GM13977 (cell line): Measurements from ENCODE around the gene ZNF383.
"Not testable (repeated sequence)": the region's sequence is repeated elsewhere in the genome, so short reads cannot be mapped to it uniquely, and the experiment has no call there.

Source experiments
- DNase-seq: peaks from one replicate; pipeline ENCODE4 v3.0.0; 2012; ENCODE audit warnings: low spot score
- CTCF ChIP-seq: IDR thresholded peaks from 2 replicates; pipeline ENCODE4 v1.5.1; 2012; ENCODE audit warnings: mild to moderate bottlenecking, control low read depth; ENCODE audit not compliant: insufficient read depth; ENCODE audit errors: extremely low read depth, missing control alignments
- in situ Hi-C: fragments of 300-500 bp; cut with MboI; formaldehyde crosslinking; loops from one replicate; pipeline ENCODE4 v1.12.0; 2022; ENCODE audit warnings: low sequenced_read_pairs, low pct_unique_long_range_greater_than_20kb, mixed read lengths, inconsistent platforms; ENCODE audit not compliant: unreplicated experiment

The ZNF383 gene

GRCh38 chr19:37220383-37220782 is 2.4 kb downstream of the ZNF383 start:
- in situ Hi-C loops, result no loop called here
- DNase-seq, result no peak
- no peak for TF ChIP-seq CTCF

GRCh38 chr19:37221136-37221535 is 3.1 kb downstream of the ZNF383 start:
- no peak for TF ChIP-seq CTCF
- in situ Hi-C loops, result no loop called here
- no peak for DNase-seq

- in situ Hi-C loops, result no loop called here
- DNase-seq, result no peak
- TF ChIP-seq CTCF, result no peak
Measured at GRCh38 chr19:37226248-37226647, 8.2 kb downstream of the ZNF383 start.

GRCh38 chr19:37227996-37228395 is 10.0 kb downstream of the ZNF383 start:
- in situ Hi-C loops, result no loop called here
- peak; percentile 12 for TF ChIP-seq CTCF
- no peak for DNase-seq

GRCh38 chr19:37243206-37243632 is 25.2 kb downstream of the ZNF383 start:
- in situ Hi-C loops, result no loop called here
- no peak for TF ChIP-seq CTCF
- no peak for DNase-seq

GRCh38 chr19:37251308-37252229 is 33.6 kb downstream of the ZNF383 start:
- peak; percentile 63 for DNase-seq
- no peak for TF ChIP-seq CTCF
- in situ Hi-C loops, result no loop called here

GRCh38 chr19:37263028-37263427 is 45.0 kb downstream of the ZNF383 start:
- in situ Hi-C loops, DNase-seq: not testable (repeated sequence)

GRCh38 chr19:37267005-37267404 is 49.0 kb downstream of the ZNF383 start:
- DNase-seq, in situ Hi-C loops: not testable (repeated sequence)

GRCh38 chr19:37267755-37268154 is 49.7 kb downstream of the ZNF383 start:
- DNase-seq, in situ Hi-C loops: not testable (repeated sequence)

- DNase-seq, in situ Hi-C loops: not testable (repeated sequence)
Measured at GRCh38 chr19:37280656-37281055, 62.6 kb downstream of the ZNF383 start.

- in situ Hi-C loops, DNase-seq: not testable (repeated sequence)
Measured at GRCh38 chr19:37284020-37284419, 66.0 kb downstream of the ZNF383 start.
